ENCODE results near the gene SMYD3. TPM values are rescaled to one million over a fixed set of nuclear protein-coding genes. Genes with fewer than 3 reads are reported as not detected.

SMYD3 gene
- polyA plus RNA-seq, 2 of the 4 experiments (the other 2 are of a cell fraction), result 18.2 to 35.2 TPM

GRCh38 chr1:246304484-246305259 is 202.4 kb downstream of the SMYD3 start:
- FAIRE-seq, result no peak
- POLR2A ChIA-PET, result no interaction called here
- no peak for DNase-seq (ENCODE audit: low read depth in 1 of 2, low spot score in 1 of 2)

GRCh38 chr1:246302711-246303317 is 204.3 kb downstream of the SMYD3 start:
- 92% methylated on average over 2 of the region's 2 CpGs for WGBS (ENCODE audit: missing lambda C conversion rate)
- Histone ChIP-seq H3K4me2 (no peak overlapping the region), H3K4me3 (no peak overlapping the region), H3K4me1 (peaks cover 45% of the 10 kb centered on the region), H3K9me3 (no peaks in the 10 kb centered on the region), H3K27ac (peak overlapping the region in 1 of 2 experiments; percentile 25; a peak in 1 of 6 replicates)
- CTCF ChIA-PET, result no interaction called here
- DNase-seq (ENCODE audit: low read depth in 1 of 2, low spot score in 1 of 2), result no peak
- POLR2A ChIA-PET, result no interaction called here
- no peak for FAIRE-seq
- ATAC-seq, result peak; percentile 57 to 59; a peak in 3 of 6 replicates
- TF ChIP-seq KDM1A (IDR thresholded peaks at IDR 0.05; ENCODE audit: low read depth), result no peak
- TF ChIP-seq EHF (CRISPR knock-in tag; IDR thresholded peaks at IDR 0.05), result no peak
- TF ChIP-seq, protein P1, sequence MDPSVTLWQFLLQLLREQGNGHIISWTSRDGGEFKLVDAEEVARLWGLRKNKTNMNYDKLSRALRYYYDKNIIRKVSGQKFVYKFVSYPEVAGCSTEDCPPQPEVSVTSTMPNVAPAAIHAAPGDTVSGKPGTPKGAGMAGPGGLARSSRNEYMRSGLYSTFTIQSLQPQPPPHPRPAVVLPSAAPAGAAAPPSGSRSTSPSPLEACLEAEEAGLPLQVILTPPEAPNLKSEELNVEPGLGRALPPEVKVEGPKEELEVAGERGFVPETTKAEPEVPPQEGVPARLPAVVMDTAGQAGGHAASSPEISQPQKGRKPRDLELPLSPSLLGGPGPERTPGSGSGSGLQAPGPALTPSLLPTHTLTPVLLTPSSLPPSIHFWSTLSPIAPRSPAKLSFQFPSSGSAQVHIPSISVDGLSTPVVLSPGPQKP (IDR thresholded peaks at IDR 0.05; ENCODE audit: low read depth, low read length), result no peak
- TF ChIP-seq ZSCAN20 (CRISPR knock-in tag; IDR thresholded peaks at IDR 0.05), result no peak
- TF ChIP-seq HOXB5 (CRISPR knock-in tag; IDR thresholded peaks at IDR 0.05), result no peak
- TF ChIP-seq JUN (IDR thresholded peaks at IDR 0.05), result no peak
- no peak for TF ChIP-seq MYC (IDR thresholded peaks at IDR 0.05; ENCODE audit: borderline replicate concordance, low read length)
- TF ChIP-seq EP300 (IDR thresholded peaks at IDR 0.05), result no peak
- no peak for TF ChIP-seq HDAC2 (IDR thresholded peaks at IDR 0.05)
- TF ChIP-seq CTCF (IDR thresholded peaks at IDR 0.05), result no peak
- no peak for TF ChIP-seq PHF8 (IDR thresholded peaks at IDR 0.05; ENCODE audit: borderline replicate concordance, low read depth)
- no peak for TF ChIP-seq BHLHE40 (IDR thresholded peaks at IDR 0.05; ENCODE audit: low read depth, low read length)
- TF ChIP-seq ATOH8 (CRISPR knock-in tag; IDR thresholded peaks at IDR 0.05; ENCODE audit: low read depth), result no peak
- no peak for TF ChIP-seq MAFK (IDR thresholded peaks at IDR 0.05; ENCODE audit: partially characterized antibody)
- no peak for TF ChIP-seq CBX2 (IDR thresholded peaks at IDR 0.05; ENCODE audit: borderline replicate concordance, low read depth)
- TF ChIP-seq POLR2AphosphoS2 (conservative IDR thresholded peaks at IDR 0.05; ENCODE audit: low read length), result no peak
- no peak for TF ChIP-seq SMC3 (IDR thresholded peaks at IDR 0.05)

More at GRCh38 chr1:246304484-246305259, 202.4 kb downstream of the SMYD3 start:
- Histone ChIP-seq H3K4me2 (no peak overlapping the region), H3K4me1 (peaks cover 44% of the 10 kb centered on the region), H3K9me3 (no peaks in the 10 kb centered on the region), H3K4me3 (no peak overlapping the region), H3K27ac (no peak overlapping the region)
- 88% methylated on average over 5 of the region's 5 CpGs for WGBS (ENCODE audit: missing lambda C conversion rate)
- CTCF ChIA-PET, result no interaction called here
- TF ChIP-seq CEBPB (IDR thresholded peaks at IDR 0.05), result no peak
- no peak for TF ChIP-seq SREBF2 (IDR thresholded peaks at IDR 0.05)
- no peak for TF ChIP-seq EHMT2 (IDR thresholded peaks at IDR 0.05; ENCODE audit: low read depth)
- TF ChIP-seq MAFK (IDR thresholded peaks at IDR 0.05; ENCODE audit: partially characterized antibody), result no peak
- no peak for TF ChIP-seq JUNB (IDR thresholded peaks at IDR 0.05)
- no peak for TF ChIP-seq BHLHE40 (IDR thresholded peaks at IDR 0.05; ENCODE audit: low read depth, low read length)
- TF ChIP-seq PBX3 (IDR thresholded peaks at IDR 0.05), result no peak
- TF ChIP-seq E2F6 (IDR thresholded peaks at IDR 0.05; ENCODE audit: borderline replicate concordance, low read depth), result no peak
- no peak for TF ChIP-seq MAX (IDR thresholded peaks at IDR 0.05)
- TF ChIP-seq, protein P2, sequence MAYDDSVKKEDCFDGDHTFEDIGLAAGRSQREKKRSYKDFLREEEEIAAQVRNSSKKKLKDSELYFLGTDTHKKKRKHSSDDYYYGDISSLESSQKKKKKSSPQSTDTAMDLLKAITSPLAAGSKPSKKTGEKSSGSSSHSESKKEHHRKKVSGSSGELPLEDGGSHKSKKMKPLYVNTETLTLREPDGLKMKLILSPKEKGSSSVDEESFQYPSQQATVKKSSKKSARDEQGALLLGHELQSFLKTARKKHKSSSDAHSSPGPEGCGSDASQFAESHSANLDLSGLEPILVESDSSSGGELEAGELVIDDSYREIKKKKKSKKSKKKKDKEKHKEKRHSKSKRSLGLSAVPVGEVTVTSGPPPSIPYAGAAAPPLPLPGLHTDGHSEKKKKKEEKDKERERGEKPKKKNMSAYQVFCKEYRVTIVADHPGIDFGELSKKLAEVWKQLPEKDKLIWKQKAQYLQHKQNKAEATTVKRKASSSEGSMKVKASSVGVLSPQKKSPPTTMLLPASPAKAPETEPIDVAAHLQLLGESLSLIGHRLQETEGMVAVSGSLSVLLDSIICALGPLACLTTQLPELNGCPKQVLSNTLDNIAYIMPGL (CRISPR knock-in tag; IDR thresholded peaks at IDR 0.05; ENCODE audit: borderline replicate concordance), result no peak
- no peak for TF ChIP-seq HES2 (IDR thresholded peaks at IDR 0.05)
- no peak for TF ChIP-seq CBX8 (IDR thresholded peaks at IDR 0.05)
- ATAC-seq, result no peak
